Neuronal stem cell (in vitro differentiated cells): ENCODE results near the gene CACNG5. TPM values are rescaled to one million over a fixed set of nuclear protein-coding genes. Genes with fewer than 3 reads are reported as not detected.

Experiments used
- DNase-seq: peaks from one replicate; pipeline ENCODE4 v3.0.0-alpha.2; 2013; ENCODE audit warnings: low spot score
- H2AFZ ChIP-seq: one replicate; pipeline ENCODE4 v1.6.1; 2013; ENCODE audit warnings: mild to moderate bottlenecking, low read length, inconsistent platforms
- H2AK5ac ChIP-seq: 2 replicates; pipeline ENCODE4 v1.6.1; 2013; ENCODE audit warnings: low read depth, mild to moderate bottlenecking, inconsistent platforms, low read length, moderate library complexity, mixed read lengths
- H2BK120ac ChIP-seq: 2 replicates; pipeline ENCODE4 v1.6.1; 2013; ENCODE audit warnings: low read depth, mild to moderate bottlenecking, inconsistent platforms, low read length, moderate library complexity, mixed read lengths
- H2BK12ac ChIP-seq: one replicate; pipeline ENCODE4 v1.6.1; 2013; ENCODE audit warnings: low read length, inconsistent platforms
- H2BK15ac ChIP-seq: 2 replicates; pipeline ENCODE4 v1.6.1; 2013; ENCODE audit warnings: mild to moderate bottlenecking, low read length, inconsistent platforms, mixed read lengths
- H2BK5ac ChIP-seq: one replicate; pipeline ENCODE4 v1.6.1; 2013; ENCODE audit warnings: inconsistent platforms, mild to moderate bottlenecking, low read length, moderate library complexity
- H3K14ac ChIP-seq: one replicate; pipeline ENCODE4 v1.6.1; 2013; ENCODE audit warnings: low read length, inconsistent platforms
- H3K18ac ChIP-seq: 2 replicates; pipeline ENCODE4 v1.6.1; 2013; ENCODE audit warnings: low read length, inconsistent platforms
- H3K23ac ChIP-seq: 2 replicates; pipeline ENCODE4 v1.6.1; 2013; ENCODE audit warnings: low read depth, mild to moderate bottlenecking, mixed read lengths, low read length, inconsistent platforms; ENCODE audit not compliant: poor library complexity
- H3K27ac ChIP-seq: replicated peaks from 3 replicates; pipeline ENCODE4 v1.5.1; 2013; ENCODE audit warnings: low read length, inconsistent platforms
- H3K27me3 ChIP-seq, 3 experiments: 2 replicates each; pipeline ENCODE4 v1.6.1; 2013; ENCODE audit warnings: low read length in 3 of 3, mild to moderate bottlenecking in 2 of 3, inconsistent platforms in 1 of 3, low read depth in 1 of 3, mixed read lengths in 1 of 3, moderate library complexity in 1 of 3; ENCODE audit not compliant: control insufficient read depth in 3 of 3, insufficient read depth in 3 of 3
- H3K36me3 ChIP-seq, 2 donors: replicated peaks in 1 of 2; 2 replicates each; pipeline ENCODE4 v1.6.1; 2013; ENCODE audit warnings: low read length in 2 of 2; ENCODE audit not compliant: control insufficient read depth in 2 of 2, insufficient read depth in 2 of 2
- H3K4ac ChIP-seq: 2 replicates; pipeline ENCODE4 v1.6.1; 2013; ENCODE audit warnings: inconsistent platforms, mild to moderate bottlenecking, low read length, moderate library complexity
- H3K4me1 ChIP-seq, 2 donors: 1 replicate in 1 of 2; 2 replicates in 1 of 2; pipeline ENCODE4 v1.6.1; 2013; ENCODE audit warnings: low read length in 2 of 2, low read depth in 1 of 2; ENCODE audit not compliant: control insufficient read depth in 2 of 2, insufficient read depth in 1 of 2
- H3K4me2 ChIP-seq: one replicate; pipeline ENCODE4 v1.6.1; 2013; ENCODE audit warnings: mild to moderate bottlenecking, low read length, inconsistent platforms; ENCODE audit not compliant: insufficient read depth, poor library complexity, severe bottlenecking
- H3K4me3 ChIP-seq, 2 donors: 2 replicates each; pipeline ENCODE4 v1.5.1; 2013; ENCODE audit warnings: low read length in 2 of 2, mild to moderate bottlenecking in 2 of 2, inconsistent platforms in 1 of 2, moderate library complexity in 1 of 2
- H3K79me1 ChIP-seq: one replicate; pipeline ENCODE4 v1.6.1; 2013; ENCODE audit warnings: low read depth, mild to moderate bottlenecking, inconsistent platforms, low read length, moderate library complexity
- H3K9ac ChIP-seq: one replicate; pipeline ENCODE4 v1.6.1; 2013; ENCODE audit warnings: mild to moderate bottlenecking, low read depth, low read length, inconsistent platforms; ENCODE audit not compliant: poor library complexity
- H3K9me3 ChIP-seq, 2 donors: replicated peaks in 1 of 2; 2 replicates each; pipeline versions ENCODE3 to v1.6.1; 2013; ENCODE audit warnings: low read length in 2 of 2, mild to moderate bottlenecking in 2 of 2, inconsistent platforms in 1 of 2, low read depth in 1 of 2, mixed read lengths in 1 of 2, moderate library complexity in 1 of 2; ENCODE audit not compliant: control insufficient read depth in 2 of 2, insufficient read depth in 1 of 2
- H4K8ac ChIP-seq: one replicate; pipeline ENCODE4 v1.6.1; 2013; ENCODE audit warnings: low read depth, mild to moderate bottlenecking, inconsistent platforms, low read length, moderate library complexity
- H4K91ac ChIP-seq: one replicate; pipeline ENCODE4 v1.6.1; 2013; ENCODE audit warnings: low read length, low read depth, mild to moderate bottlenecking, inconsistent platforms; ENCODE audit not compliant: poor library complexity
- WGBS, 2 donors: extraction: QIAGEN DNeasy Blood & Tissue Kit; methylation state at CpG; one replicate each; pipeline ENCODE4 v1.1.7; 2013; ENCODE audit warnings: missing lambda C conversion rate in 2 of 2, mixed read lengths in 1 of 2; ENCODE audit not compliant: insufficient read length in 2 of 2, insufficient replicate concordance in 1 of 2; ENCODE audit errors: extremely low coverage in 2 of 2; 5-methylcytosine and 5-hydroxymethylcytosine counted together
- small RNA-seq: library from polyadenylated mRNA; stranded (forward); fragments of <200 nt; extraction: miRNeasy Mini kit (QIAGEN cat#:217004); gene quantifications from one replicate; pipeline ENCODE3, GENCODE V24; 2013; ENCODE audit not compliant: insufficient read depth

Gene CACNG5

GRCh38 chr17:66932311-66932710 lies 97.4 kb downstream of the CACNG5 start:
- no peak overlapping the region for H2AK5ac ChIP-seq
- no peaks in the 10 kb centered on the region for H3K79me1 ChIP-seq
- H2BK15ac ChIP-seq, result no peak overlapping the region
- no peak for DNase-seq
- no peak overlapping the region for H3K23ac ChIP-seq
- no peak overlapping the region for H2BK120ac ChIP-seq
- H3K9me3 ChIP-seq, result peaks cover 2% of the 10 kb centered on the region in 2 donors
- H3K4me1 ChIP-seq, result no peaks in the 10 kb centered on the region
- H3K18ac ChIP-seq, result no peak overlapping the region
- H3K27ac ChIP-seq, result no peak overlapping the region
- H3K4me3 ChIP-seq, result no peak overlapping the region
- no peak overlapping the region for H2AFZ ChIP-seq
- H3K27me3 ChIP-seq, result no peaks in the 10 kb centered on the region
- H3K4me2 ChIP-seq, result no peak overlapping the region
- no peak overlapping the region for H4K91ac ChIP-seq
- no peak overlapping the region for H4K8ac ChIP-seq
- H3K9ac ChIP-seq, result no peak overlapping the region
- WGBS, 2 donors, result no CpG with 5 or more reads among the region's 2 CpGs
- H3K14ac ChIP-seq, result no peak overlapping the region
- no peak overlapping the region for H2BK12ac ChIP-seq
- no peaks in the 10 kb centered on the region for H3K36me3 ChIP-seq
- no peak overlapping the region for H3K4ac ChIP-seq
- no peak overlapping the region for H2BK5ac ChIP-seq

GRCh38 chr17:66934040-66934439 lies 99.1 kb downstream of the CACNG5 start:
- Histone ChIP-seq H4K91ac (no peak overlapping the region), H3K18ac (no peak overlapping the region), H3K79me1 (no peaks in the 10 kb centered on the region), H2BK5ac (no peak overlapping the region), H2AFZ (no peak overlapping the region), H3K9me3 (peaks cover 6 to 7% of the 10 kb centered on the region in 2 donors), H3K36me3 (no peaks in the 10 kb centered on the region), H3K9ac (no peak overlapping the region), H3K23ac (peak overlapping the region; percentile 35), H3K4ac (no peak overlapping the region), H3K4me3 (no peak overlapping the region), H3K14ac (no peak overlapping the region), H2BK15ac (no peak overlapping the region), H2BK120ac (no peak overlapping the region), H4K8ac (no peak overlapping the region), H2AK5ac (no peak overlapping the region), H3K27ac (no peak overlapping the region), H2BK12ac (no peak overlapping the region), H3K27me3 (peaks cover 0 to 8% (median 0%) of the 10 kb centered on the region in 3 experiments), H3K4me1 (no peaks in the 10 kb centered on the region), H3K4me2 (no peak overlapping the region)
- no peak for DNase-seq
- WGBS, 2 donors, result no CpG with 5 or more reads among the region's 2 CpGs

Small RNA genes within 50 kb of the gene (small RNA-seq; reads per million reads assigned to genes)
- gene MIR634 (not detected), gene RNA5SP446 (not detected)
